Adrenal gland (tissue), 12 donors: ENCODE data around the gene SPEM2. TPM values are rescaled to one million over a fixed set of nuclear protein-coding genes. Genes with fewer than 3 reads are reported as not detected.

Source experiments
- DNase-seq, 7 donors: peaks; one replicate each; pipeline ENCODE4 v3.0.0-alpha.2; 2019 to 2020
- H3K27ac ChIP-seq, 5 donors: fragments of 200-600 bp; sonication (generic) in 4 of 5; 1 replicate in 3 of 5; 2 replicates in 2 of 5; pipeline versions ENCODE4 v1.5.1 to v1.8.0; 2016 to 2020; ENCODE audit warnings: mild to moderate bottlenecking in 1 of 5
- H3K27me3 ChIP-seq: fragments of 200-600 bp; 2 replicates; pipeline ENCODE4 v1.8.0; 2021
- H3K36me3 ChIP-seq, 2 donors: fragments of 200-600 bp; replicated peaks in 1 of 2; 1 replicate in 1 of 2; 2 replicates in 1 of 2; pipeline versions ENCODE4 v1.5.1 to v1.8.0; 2018 to 2022
- H3K4me1 ChIP-seq, 2 donors: fragments of 200-600 bp; replicated peaks in 1 of 2; 1 replicate in 1 of 2; 2 replicates in 1 of 2; pipeline versions ENCODE4 v1.5.1 to v1.8.0; 2018 to 2021
- H3K4me3 ChIP-seq, 4 donors: fragments of 200-600 bp; sonication (generic) in 3 of 4; one replicate each; pipeline ENCODE4 v1.5.1; 2016 to 2018
- H3K9me3 ChIP-seq, 3 donors: fragments of 200-600 bp; sonication (generic) in 1 of 3; replicated peaks in 1 of 3; 1 replicate in 2 of 3; 2 replicates in 1 of 3; pipeline versions ENCODE4 v1.5.1 to v1.8.0; 2016 to 2021
- POLR2A ChIP-seq, 2 donors: fragments of 450-650 bp; IDR thresholded peaks; one replicate each; pipeline ENCODE4 v1.6.1; 2017; ENCODE audit warnings: antibody characterized with exemption in 2 of 2, mild to moderate bottlenecking in 2 of 2, moderate library complexity in 1 of 2
- WGBS, 4 donors: extraction: QIAGEN DNeasy Blood & Tissue Kit in 2 of 4; methylation state at CpG; one replicate each; pipeline versions ENCODE4 v1.1.5 to v1.1.7; 2013 to 2017; 5-methylcytosine and 5-hydroxymethylcytosine counted together
- intact Hi-C, 2 donors: fragments of 100-400 bp; cut with DNase I; formaldehyde crosslinking; loops; one replicate each; pipeline versions ENCODE4 v1.14.1 to v1.15.0; 2022 to 2023
- polyA plus RNA-seq, 3 donors: library from polyadenylated mRNA; stranded (reverse); fragments of 200-250 nt in 2 of 3; fragments of 350-450 nt in 1 of 3; fragmentation: Illumina TruSeq in 1 of 3; extraction: RNeasy Lipid Tissue Mini Kit (QIAGEN cat#74804) in 1 of 3; gene quantifications; one replicate each; pipeline ENCODE4 v1.2.3, GENCODE V29; 2013 to 2014
- total RNA-seq, 9 donors: library from RNA; depleted of rRNA in 4 of 9; stranded (reverse); fragments of >200 nt in 4 of 9; fragments of 120-200 nt in 1 of 9; fragmentation: NEBNext Ultra II Directional in 1 of 9; extraction: Animal tissue kit (Norgen Biotek cat#: 25700) in 1 of 9; gene quantifications; one replicate each; pipeline versions ENCODE4 v1.1.0 to v1.2.4, GENCODE V29; 2013 to 2023
- TF ChIP-seq, protein P1 (sequence below), 6 experiments: fragments of 450-650 bp in 4 of 6; fragments of 200-600 bp in 2 of 6; sonication (generic) in 1 of 6; IDR thresholded peaks; 1 replicate in 5 of 6; 2 replicates in 1 of 6; pipeline versions ENCODE4 v1.5.1 to v1.8.0; 2016 to 2021; ENCODE audit warnings: antibody characterized with exemption in 6 of 6, mild to moderate bottlenecking in 2 of 6, moderate library complexity in 1 of 6
- donor health status: healthy with polysubstance abuse.
- donor health status: Bipolar disorder and iron deficiency.
- donor health status: DM: yes; HTN: yes; CAD: no.
- donor health status: DM: no; HTN: no; CAD: no.
- donor health status: DM: no; HTN: no; CAD: no.
- donor health status: DM: yes; HTN: yes; CAD: no.

Gene SPEM2
- total and polyA plus RNA-seq, 12 donors, result not detected

- TF ChIP-seq POLR2A (IDR thresholded peaks at IDR 0.05), result no peak
- TF ChIP-seq, protein P1, sequence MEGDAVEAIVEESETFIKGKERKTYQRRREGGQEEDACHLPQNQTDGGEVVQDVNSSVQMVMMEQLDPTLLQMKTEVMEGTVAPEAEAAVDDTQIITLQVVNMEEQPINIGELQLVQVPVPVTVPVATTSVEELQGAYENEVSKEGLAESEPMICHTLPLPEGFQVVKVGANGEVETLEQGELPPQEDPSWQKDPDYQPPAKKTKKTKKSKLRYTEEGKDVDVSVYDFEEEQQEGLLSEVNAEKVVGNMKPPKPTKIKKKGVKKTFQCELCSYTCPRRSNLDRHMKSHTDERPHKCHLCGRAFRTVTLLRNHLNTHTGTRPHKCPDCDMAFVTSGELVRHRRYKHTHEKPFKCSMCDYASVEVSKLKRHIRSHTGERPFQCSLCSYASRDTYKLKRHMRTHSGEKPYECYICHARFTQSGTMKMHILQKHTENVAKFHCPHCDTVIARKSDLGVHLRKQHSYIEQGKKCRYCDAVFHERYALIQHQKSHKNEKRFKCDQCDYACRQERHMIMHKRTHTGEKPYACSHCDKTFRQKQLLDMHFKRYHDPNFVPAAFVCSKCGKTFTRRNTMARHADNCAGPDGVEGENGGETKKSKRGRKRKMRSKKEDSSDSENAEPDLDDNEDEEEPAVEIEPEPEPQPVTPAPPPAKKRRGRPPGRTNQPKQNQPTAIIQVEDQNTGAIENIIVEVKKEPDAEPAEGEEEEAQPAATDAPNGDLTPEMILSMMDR (IDR thresholded peaks at IDR 0.05), result no peak
- DNase-seq, result peak in 2 of 7 donors; percentile 39
- Histone ChIP-seq H3K27ac (peak overlapping the region in 4 of 5 donors; percentile 90 to 96 (median 94)), H3K4me3 (peak overlapping the region; percentile 56 to 72 (median 62)), H3K4me1 (peaks cover 6 to 16% of the 10 kb centered on the region in 2 donors), H3K36me3 (no peaks in the 10 kb centered on the region), H3K9me3 (no peaks in the 10 kb centered on the region), H3K27me3 (no peaks in the 10 kb centered on the region)
- 8 to 12% (median 10%) methylated on average over 24 to 48 of the region's 48 CpGs for WGBS, 4 donors
- intact Hi-C loops, result no loop called here
Measured at GRCh38 chr17:7393613-7394451, 31.6 kb upstream of the SPEM2 start.

DNA sequence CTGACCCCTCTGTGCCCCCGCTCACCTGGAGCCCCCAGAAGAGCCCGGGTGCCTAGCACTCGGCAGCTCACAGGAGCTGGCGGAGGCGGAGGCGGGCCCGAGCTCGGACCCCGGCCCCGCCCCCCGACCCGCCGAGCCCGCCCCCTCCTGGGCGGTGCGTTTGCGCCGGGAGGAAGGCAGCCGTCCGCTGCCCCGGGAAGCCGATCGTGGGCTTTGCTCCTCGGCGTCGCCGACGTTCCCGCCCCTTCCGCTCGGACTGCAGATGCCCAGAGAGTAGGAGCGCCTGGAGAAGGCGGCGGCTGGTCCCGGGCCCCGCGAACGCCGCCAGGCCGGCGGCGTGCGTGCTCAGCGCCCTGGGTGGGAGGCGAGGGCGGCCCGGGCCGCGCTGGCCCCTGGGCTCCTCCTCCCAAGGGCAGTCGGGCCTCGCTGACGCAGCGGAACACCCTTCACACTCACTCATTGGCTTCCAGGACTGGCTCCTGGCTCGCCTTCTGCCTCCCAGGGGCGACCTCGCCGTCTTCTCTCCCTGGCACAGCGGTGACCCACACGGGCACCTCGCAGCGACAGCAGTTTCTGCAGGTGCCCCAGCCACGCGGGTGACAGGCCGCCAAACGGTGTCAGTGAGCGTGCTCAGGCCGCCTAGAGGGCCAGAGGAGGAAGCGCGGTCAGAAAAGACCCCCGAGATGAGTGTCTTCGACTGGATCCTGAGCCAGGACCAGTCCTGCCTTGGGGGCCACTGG lies 30.8 kb upstream of the SPEM2 start, which contains the start of gene PLSCR3:
TSS of gene PLSCR3 (minus strand) at position 74 of the 740 bp plus-strand sequence. CDS start 415 bp downstream, outside the sequence.
- DNase-seq, result peak; percentile 89 to 94 (median 92)
- Histone ChIP-seq H3K27ac (peak within 1 kb of the TSS; percentile 90 to 96 (median 93)), H3K27me3 (no peaks in the 10 kb centered on the region), H3K36me3 (no peaks in the 10 kb centered on the region), H3K4me1 (peaks cover 6 to 16% of the 10 kb centered on the region in 2 donors), H3K4me3 (peak within 1 kb of the TSS; percentile 56 to 72 (median 62)), H3K9me3 (no peaks in the 10 kb centered on the region)
- TF ChIP-seq POLR2A (IDR thresholded peaks at IDR 0.05), result peak; percentile 70 to 86
- TF ChIP-seq, protein P1 (IDR thresholded peaks at IDR 0.05), result peak in 4 of 6 experiments; percentile 26 to 61 (median 50)
- intact Hi-C loops, result no loop called here
- 0 to 1% (median 0%) methylated on average over 4 to 71 of the region's 71 CpGs for WGBS, 4 donors

- no peaks in the 10 kb centered on the region for H3K27me3 ChIP-seq
- intact Hi-C loops, result no loop called here
- H3K4me3 ChIP-seq, result no peak overlapping the region
- no peak overlapping the region for H3K27ac ChIP-seq
- TF ChIP-seq, protein P1 (IDR thresholded peaks at IDR 0.05), result no peak
- TF ChIP-seq POLR2A (IDR thresholded peaks at IDR 0.05), result no peak
- no peaks in the 10 kb centered on the region for H3K36me3 ChIP-seq
- 83 to 89% (median 86%) methylated on average over 4 of the region's 4 CpGs for WGBS, 4 donors
- no peak for DNase-seq
- H3K9me3 ChIP-seq, result no peaks in the 10 kb centered on the region
- H3K4me1 ChIP-seq, result peaks cover 6 to 16% of the 10 kb centered on the region in 2 donors
Measured at GRCh38 chr17:7396147-7396546, 29.3 kb upstream of the SPEM2 start.

GRCh38 chr17:7398612-7399011 lies 26.8 kb upstream of the SPEM2 start:
- no peak for DNase-seq
- H3K27me3 ChIP-seq, result no peaks in the 10 kb centered on the region
- TF ChIP-seq POLR2A (IDR thresholded peaks at IDR 0.05), result no peak
- TF ChIP-seq, protein P1 (IDR thresholded peaks at IDR 0.05), result no peak
- H3K36me3 ChIP-seq, result no peaks in the 10 kb centered on the region
- peaks cover 13 to 19% of the 10 kb centered on the region in 2 donors for H3K4me1 ChIP-seq
- no peak overlapping the region for H3K4me3 ChIP-seq
- H3K9me3 ChIP-seq, result no peaks in the 10 kb centered on the region
- H3K27ac ChIP-seq, result no peak overlapping the region
- intact Hi-C loops, result loop anchor here in 1 of 2 donors (2.0 kb wide), 1 partner anchor 76 kb away; no protein-coding TSS in a partner anchor
- 72 to 92% (median 76%) methylated on average over 2 of the region's 2 CpGs for WGBS, 4 donors
